ENCODE results near the gene CBLL1. TPM values are rescaled to one million over a fixed set of nuclear protein-coding genes. Genes with fewer than 3 reads are reported as not detected.

The CBLL1 gene, protein sequence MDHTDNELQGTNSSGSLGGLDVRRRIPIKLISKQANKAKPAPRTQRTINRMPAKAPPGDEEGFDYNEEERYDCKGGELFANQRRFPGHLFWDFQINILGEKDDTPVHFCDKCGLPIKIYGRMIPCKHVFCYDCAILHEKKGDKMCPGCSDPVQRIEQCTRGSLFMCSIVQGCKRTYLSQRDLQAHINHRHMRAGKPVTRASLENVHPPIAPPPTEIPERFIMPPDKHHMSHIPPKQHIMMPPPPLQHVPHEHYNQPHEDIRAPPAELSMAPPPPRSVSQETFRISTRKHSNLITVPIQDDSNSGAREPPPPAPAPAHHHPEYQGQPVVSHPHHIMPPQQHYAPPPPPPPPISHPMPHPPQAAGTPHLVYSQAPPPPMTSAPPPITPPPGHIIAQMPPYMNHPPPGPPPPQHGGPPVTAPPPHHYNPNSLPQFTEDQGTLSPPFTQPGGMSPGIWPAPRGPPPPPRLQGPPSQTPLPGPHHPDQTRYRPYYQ
- total RNA-seq: 10 to 100 TPM; 21.0 to 32.6 (median 26.1) TPM
- polyA plus RNA-seq: 10 to 100 TPM; 10.1 to 23.8 (median 11.3) TPM
- long read RNA-seq, donor 1, full-length matches to known transcripts: 1 of 3 reads
- long read RNA-seq, donor 1, partial matches to known transcripts: 0 of 3 reads
- long read RNA-seq, donor 1, other reads (novel, unspliced or antisense): 2 of 3 reads
- long read RNA-seq, donor 2, full-length matches to known transcripts: 2 of 2 reads
- long read RNA-seq, donor 2, partial matches to known transcripts: 0 of 2 reads
- long read RNA-seq, donor 2, other reads (novel, unspliced or antisense): 0 of 2 reads

DNA sequence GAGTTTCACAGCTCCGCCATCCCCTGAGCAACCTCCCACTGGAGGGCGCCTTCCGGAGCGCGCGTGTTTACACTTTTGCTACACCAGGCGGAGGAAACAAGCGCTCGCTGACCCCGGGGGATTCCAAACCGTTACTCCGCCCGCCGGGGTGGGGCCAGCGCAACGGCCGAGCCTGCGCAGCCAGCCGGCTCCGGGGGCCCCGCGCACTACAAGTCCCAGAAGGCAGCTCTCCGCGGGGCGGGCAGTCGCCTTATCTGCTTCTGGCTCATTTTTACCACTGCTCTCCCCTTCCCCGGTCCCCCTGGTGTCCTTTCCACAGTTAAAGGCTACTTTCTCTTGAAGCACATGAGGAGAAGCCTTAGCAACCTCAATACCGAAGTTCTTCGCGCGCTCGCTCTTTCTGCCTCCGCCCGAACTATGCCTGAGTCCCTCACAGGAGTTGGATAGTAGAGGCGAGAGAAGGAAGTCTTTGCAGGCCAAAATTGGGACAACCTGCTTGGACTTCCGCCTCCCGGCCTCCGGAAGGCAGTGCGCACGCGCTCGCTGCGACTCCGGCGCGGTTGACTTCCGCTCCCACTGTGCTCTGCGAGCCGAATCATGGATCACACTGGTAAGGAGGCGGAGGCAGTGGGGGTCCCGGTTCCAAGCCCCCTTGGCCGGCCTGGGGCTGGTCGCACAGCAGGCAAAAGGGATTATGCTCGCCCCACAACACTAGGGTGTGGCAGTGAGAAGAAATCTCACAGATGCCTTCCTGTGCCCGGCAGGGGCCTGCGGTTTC lies at the start of gene CBLL1:
Gene CBLL1, plus strand, starts transcription at position 576 of the 778 bp plus-strand sequence. Its CDS starts 22 bp downstream, at position 598.
- peaks cover 33% of the 10 kb centered on the region for H3K4me1 ChIP-seq
- no peaks in the 10 kb centered on the region for H3K9me3 ChIP-seq
- ATAC-seq: peak; percentile 98 to 99 (median 98)
- H3K36me3 ChIP-seq (ENCODE audit: insufficient read depth in 1 of 2, low read depth in 1 of 2): peaks cover 0 to 2% of the 10 kb centered on the region in 2 donors
- no peaks in the 10 kb centered on the region for H3K27me3 ChIP-seq (ENCODE audit: insufficient read depth in 3 of 3, low read length in 2 of 3)
- peak within 1 kb of the TSS; percentile 91 for H3K4me3 ChIP-seq
- TF ChIP-seq, protein P1, sequence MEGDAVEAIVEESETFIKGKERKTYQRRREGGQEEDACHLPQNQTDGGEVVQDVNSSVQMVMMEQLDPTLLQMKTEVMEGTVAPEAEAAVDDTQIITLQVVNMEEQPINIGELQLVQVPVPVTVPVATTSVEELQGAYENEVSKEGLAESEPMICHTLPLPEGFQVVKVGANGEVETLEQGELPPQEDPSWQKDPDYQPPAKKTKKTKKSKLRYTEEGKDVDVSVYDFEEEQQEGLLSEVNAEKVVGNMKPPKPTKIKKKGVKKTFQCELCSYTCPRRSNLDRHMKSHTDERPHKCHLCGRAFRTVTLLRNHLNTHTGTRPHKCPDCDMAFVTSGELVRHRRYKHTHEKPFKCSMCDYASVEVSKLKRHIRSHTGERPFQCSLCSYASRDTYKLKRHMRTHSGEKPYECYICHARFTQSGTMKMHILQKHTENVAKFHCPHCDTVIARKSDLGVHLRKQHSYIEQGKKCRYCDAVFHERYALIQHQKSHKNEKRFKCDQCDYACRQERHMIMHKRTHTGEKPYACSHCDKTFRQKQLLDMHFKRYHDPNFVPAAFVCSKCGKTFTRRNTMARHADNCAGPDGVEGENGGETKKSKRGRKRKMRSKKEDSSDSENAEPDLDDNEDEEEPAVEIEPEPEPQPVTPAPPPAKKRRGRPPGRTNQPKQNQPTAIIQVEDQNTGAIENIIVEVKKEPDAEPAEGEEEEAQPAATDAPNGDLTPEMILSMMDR (IDR thresholded peaks at IDR 0.05): peak; percentile 77
- WGBS, 3 donors: 0 to 1% (median 0%) methylated on average over 53 to 56 of the region's 56 CpGs
- peak; percentile 98 to 99 for DNase-seq
- intact Hi-C loops (cut with DNase I): loop anchor here (1.0 to 10.0 kb wide), 3 partner anchors 132 to 401 kb away; no protein-coding TSS in a partner anchor
- peak within 1 kb of the TSS; percentile 93 for H3K27ac ChIP-seq

DNA sequence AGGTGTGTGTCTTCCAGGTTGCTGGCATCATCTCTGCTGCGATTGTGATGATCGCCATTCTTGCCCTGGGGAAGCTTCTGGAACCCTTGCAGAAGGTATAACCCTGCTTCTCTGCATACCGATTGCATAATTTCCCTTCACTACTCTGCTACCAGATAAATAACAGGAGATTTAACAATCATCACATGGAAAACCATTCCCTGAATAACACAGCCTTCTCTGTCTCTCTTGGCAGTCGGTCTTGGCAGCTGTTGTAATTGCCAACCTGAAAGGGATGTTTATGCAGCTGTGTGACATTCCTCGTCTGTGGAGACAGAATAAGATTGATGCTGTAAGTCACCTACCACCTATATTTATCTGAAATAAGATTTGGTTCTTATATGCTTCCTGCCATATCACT lies 49.6 kb upstream of the CBLL1 start:
- no peaks in the 10 kb centered on the region for H3K36me3 ChIP-seq (ENCODE audit: insufficient read depth in 1 of 2, low read depth in 1 of 2)
- TF ChIP-seq, protein P1 (IDR thresholded peaks at IDR 0.05): no peak
- H3K27ac ChIP-seq: no peak overlapping the region
- DNase-seq: no peak
- intact Hi-C loops (cut with DNase I): no loop called here
- H3K4me1 ChIP-seq: peaks cover 18% of the 10 kb centered on the region
- peak in 2 of 4 donors; percentile 39 to 74 for ATAC-seq
- H3K27me3 ChIP-seq (ENCODE audit: insufficient read depth in 3 of 3, low read length in 2 of 3): no peaks in the 10 kb centered on the region
- WGBS, 3 donors: 7 to 17% (median 9%) methylated on average over 5 of the region's 5 CpGs
- H3K9me3 ChIP-seq: no peaks in the 10 kb centered on the region
- H3K4me3 ChIP-seq: no peak overlapping the region

DNA sequence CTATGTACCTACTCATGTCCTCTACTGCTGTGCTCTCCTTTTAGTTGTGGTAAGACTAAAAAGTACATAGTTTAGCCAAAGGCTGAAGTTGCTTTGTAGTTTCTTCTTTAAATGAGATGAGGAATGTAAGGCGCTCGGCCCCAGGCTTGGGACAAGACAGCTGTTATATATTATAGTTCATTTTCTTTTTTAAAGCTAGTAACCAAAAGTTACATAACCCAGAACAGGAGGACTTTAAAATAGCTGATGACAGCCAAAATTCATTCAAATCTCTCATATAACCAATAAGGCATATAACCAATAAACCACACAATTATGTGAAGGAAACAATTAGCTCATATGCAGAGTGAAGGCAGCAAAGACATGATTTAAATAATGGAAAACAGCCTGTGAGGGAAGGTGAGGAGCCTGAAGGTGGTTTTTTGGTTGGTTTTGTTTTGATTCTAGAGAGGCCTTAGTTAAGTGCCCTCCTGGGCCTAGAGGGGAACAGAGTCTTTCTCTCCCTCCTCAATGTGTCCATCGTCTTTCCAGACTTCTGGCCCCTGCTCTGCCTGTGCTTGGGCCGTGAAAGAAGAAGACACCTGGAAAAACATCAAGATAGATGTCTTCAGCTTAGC lies 47.5 kb upstream of the CBLL1 start:
- ATAC-seq (no peak), DNase-seq (no peak)
- Histone ChIP-seq H3K36me3 (ENCODE audit: insufficient read depth in 1 of 2, low read depth in 1 of 2) (no peaks in the 10 kb centered on the region), H3K27me3 (ENCODE audit: insufficient read depth in 3 of 3, low read length in 2 of 3) (no peaks in the 10 kb centered on the region), H3K9me3 (no peaks in the 10 kb centered on the region), H3K27ac (no peak overlapping the region), H3K4me1 (peaks cover 17% of the 10 kb centered on the region), H3K4me3 (no peak overlapping the region)
- intact Hi-C loops (cut with DNase I): no loop called here
- 81 to 92% (median 91%) methylated on average over 4 of the region's 4 CpGs for WGBS, 3 donors
- TF ChIP-seq, protein P1 (IDR thresholded peaks at IDR 0.05): no peak

DNA sequence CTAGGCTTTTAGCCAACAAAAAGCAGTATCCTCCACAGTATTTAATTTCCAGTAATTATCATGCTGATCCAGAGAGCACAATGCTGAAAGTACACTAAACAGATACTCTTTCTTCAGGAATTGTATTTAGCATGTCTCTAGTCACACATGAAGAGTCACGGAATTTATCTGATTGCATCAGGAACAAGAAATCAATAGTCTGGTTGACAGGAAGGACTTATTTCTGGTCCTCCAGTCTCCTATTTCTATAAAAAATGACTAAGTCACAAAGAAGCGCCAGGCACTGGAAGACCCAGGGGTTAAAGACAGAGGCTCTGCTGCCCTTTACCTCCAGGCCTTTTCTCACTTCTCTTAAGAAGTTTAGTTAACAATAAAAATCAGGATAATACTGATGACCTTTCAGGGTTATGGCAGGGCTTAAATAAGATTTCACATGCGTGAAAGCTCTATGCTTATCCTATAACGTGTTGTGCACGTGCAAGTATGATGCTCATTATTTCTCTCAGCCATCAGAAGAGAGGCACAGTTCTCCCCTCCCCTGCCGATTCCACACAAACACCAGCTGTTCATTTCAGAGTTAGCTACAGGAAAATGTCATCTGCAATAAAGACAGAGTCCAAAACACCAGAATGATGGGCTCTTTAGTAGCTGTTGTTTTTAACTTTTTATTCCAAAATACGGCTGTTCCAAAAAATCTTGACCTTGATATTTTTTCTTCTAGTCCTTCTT lies 46.5 kb upstream of the CBLL1 start:
- intact Hi-C loops (cut with DNase I): no loop called here
- no peak for DNase-seq
- H3K4me1 ChIP-seq: peaks cover 7% of the 10 kb centered on the region
- no peak for ATAC-seq
- no peak overlapping the region for H3K27ac ChIP-seq
- TF ChIP-seq, protein P1 (IDR thresholded peaks at IDR 0.05): no peak
- no peaks in the 10 kb centered on the region for H3K9me3 ChIP-seq
- 45 to 61% (median 48%) methylated on average over 7 of the region's 7 CpGs for WGBS, 3 donors
- no peak overlapping the region for H3K4me3 ChIP-seq
- H3K36me3 ChIP-seq (ENCODE audit: insufficient read depth in 1 of 2, low read depth in 1 of 2): no peaks in the 10 kb centered on the region
- H3K27me3 ChIP-seq (ENCODE audit: insufficient read depth in 3 of 3, low read length in 2 of 3): no peaks in the 10 kb centered on the region
